Measurements from ENCODE around the gene UGT1A7.

DNA sequence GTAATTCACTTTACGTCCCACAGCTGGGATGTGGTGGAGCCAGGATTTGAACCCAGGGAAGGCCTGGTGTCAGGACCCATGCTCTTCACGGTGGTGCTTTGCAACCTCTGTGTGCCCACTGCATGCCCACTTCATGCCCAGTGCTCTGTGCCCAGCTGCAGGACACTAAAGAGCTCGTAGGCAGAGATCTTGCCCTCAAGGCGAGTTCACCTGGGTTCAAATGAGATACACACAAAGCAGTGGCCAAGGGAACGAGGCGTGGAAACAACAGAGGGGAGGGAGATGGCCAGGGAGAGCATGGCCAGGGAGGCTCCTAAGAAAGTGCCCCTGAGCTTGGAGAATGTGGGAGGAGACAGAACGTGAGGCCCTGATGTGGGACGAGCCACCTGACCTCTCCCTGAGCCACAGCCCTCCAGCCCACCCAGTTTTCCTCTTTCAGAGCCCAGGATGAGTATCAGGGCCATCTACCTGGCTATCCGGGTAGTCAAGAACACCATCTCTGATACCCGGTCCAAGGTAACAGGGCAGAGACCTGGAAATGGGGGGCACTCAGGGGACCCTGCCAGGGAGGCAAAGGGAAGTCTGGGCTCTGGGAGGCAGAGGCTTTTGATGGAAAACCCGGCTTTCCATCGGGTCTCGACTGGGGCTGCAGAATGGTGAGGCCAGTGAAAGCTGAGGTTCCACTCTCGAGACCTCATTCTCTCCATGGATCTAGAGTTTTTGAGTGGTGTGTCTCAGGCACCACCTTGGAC, 116.8 kb downstream of the UGT1A7 start:
- TF ChIP-seq CTCF (IDR thresholded peaks at IDR 0.05; ENCODE audit: borderline replicate concordance, extremely low read depth, low read length, poor library complexity, severe bottlenecking): no peak
- no peak for TF ChIP-seq EZH2 (IDR thresholded peaks at IDR 0.05; ENCODE audit: borderline replicate concordance, low read depth, low read length, severe bottlenecking)

Measured in DND-41 (cell line).